Lung microvascular endothelial cell (primary cell): ENCODE data around the gene PSRC1. TPM values are rescaled to one million over a fixed set of nuclear protein-coding genes. Genes with fewer than 3 reads are reported as not detected.
"Not testable (repeated sequence)": the region's sequence is repeated elsewhere in the genome, so short reads cannot be mapped to it uniquely, and the experiment has no call there.

Source experiments
- DNase-seq, 2 donors: peaks; one replicate each; pipeline versions ENCODE4 v3.0.0 to v3.0.0-alpha.2; 2010; ENCODE audit warnings: low read depth in 2 of 2
- total RNA-seq: library from RNA; depleted of rRNA; stranded (reverse); fragments of >200 nt; gene quantifications from 2 replicates; pipeline ENCODE4 v1.2.1, GENCODE V29; 2014

The PSRC1 gene
- total RNA-seq, 1 donor from 2014 or later: 0.79 TPM

DNA sequence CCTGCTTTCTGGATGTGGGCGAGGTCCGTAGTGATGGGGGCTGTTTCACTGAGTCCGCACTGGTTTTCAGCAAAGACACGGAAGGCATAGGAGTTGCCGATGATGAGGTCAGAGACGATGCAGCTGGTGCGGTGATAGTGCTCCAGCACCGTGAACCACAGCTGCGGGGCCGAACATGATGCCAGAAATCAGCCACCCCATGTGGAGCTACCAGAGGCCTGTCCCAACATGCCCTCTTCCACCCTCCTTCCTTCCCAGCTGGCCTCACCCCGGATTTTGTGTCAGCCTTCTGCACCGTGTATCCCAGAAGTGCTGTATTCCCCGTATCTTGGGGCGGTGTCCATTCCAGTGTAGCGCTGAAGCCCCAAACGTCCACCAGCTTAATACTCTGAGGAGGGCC lies 13.8 kb upstream of the PSRC1 start:
- no peak for DNase-seq

DNA sequence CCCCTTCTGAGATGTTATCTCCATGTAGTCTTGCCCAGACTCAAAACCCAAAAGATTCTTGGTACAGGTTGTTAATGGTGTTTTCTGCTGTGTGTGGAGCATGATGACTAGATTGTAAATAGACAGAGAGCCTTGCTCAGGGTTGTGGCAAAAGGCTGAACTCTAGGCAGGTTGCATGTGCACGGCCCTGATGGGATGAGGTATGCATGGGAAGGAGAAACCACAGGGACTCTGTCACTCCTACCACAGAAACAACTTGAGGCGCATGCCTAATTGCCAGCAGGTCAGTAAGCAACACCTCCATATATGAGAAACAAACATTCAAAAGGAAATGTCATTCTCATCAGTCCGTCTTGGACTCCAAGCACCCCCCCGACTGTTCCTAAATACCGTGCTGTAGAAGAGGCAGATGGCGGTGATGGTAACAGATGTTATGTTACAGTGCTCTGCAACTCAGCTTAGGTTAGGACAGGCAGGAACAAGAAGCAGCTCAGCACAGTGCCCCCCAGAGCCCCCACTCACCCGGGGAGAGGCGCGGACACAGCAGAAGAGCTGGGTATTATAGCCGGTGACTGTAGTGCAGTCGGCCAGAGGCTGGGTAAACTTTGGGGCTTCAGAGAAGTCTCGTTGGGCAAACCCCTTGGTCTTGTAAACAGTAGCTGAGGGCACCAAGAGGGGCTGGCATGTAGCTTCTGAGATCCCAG lies 12.9 kb upstream of the PSRC1 start:
- DNase-seq: no peak

DNA sequence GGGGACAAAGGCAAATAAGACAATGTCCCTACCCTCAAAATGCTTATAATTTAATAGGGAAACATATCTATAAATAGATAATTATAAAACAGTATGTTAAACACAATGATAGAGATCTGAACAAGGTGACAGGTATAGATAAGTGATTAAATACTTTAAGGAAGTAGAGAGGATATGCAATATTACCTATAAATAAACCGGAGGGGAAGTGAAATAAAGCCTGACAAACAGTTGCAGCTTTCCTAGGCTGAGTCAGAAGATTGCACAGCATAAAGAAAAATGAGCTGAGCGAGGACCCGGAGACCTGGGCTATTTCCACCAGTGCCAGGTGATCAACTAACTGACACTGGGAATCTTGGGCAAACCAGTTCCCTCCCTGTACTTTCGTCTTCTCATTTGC lies 11.5 kb upstream of the PSRC1 start:
- DNase-seq: peak in 1 of 2 donors; percentile 17

DNA sequence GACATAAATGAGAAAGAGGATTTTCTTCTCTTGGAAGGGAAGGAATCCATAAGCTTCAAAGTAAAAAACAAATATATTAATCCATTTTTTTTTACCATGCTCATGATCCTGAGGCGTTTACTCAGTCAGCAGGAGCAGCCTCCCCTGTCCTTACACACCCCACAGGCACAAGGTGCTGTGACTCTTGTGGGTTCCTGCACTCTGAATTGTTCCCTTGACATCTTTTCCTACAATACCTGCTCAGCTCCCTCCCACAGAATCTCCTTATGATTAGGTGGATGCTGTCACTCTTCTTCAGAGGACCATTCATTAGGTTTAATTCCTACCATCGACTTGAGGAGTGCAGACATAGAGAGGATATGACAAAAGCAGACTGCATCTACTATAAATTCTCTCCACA lies 10.1 kb upstream of the PSRC1 start:
- no peak for DNase-seq

DNA sequence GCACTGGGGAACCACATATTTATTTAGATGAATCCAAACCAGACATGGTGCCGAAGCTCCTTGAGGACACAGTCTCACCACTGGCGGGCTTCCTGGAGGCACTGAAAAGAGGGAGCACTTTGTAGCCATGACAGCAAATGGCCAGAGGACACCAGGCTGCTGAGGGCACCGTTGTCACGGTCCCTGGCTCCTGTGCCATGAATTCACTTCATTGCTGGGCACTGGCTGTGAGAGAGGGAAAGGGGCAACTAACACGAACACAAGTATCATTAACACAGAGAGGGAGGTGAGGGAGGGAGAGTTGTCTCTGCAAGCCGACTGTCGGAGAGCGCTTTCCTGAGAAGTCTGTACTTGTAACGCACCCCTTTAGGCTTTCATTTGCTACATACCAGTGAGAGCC lies 9.4 kb upstream of the PSRC1 start:
- no peak for DNase-seq

DNA sequence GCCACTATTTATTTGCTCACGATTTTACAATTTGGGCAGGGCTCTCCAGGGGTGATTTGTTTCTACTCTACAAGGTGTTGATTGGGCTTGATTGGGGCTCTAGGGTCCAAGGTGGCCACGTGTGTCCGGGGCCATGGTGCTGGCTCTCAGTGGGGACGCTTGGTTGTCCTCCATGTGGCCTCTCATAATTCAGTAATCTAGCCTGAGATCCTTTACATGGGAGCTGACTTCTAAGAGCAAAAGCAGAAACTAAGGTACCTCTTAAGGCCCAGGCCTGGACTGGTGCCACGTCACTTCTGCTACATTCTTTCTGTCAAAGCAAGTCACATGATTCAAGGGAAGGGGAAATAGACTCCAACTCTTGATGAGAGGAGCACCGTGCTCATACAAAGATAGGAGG lies 8.1 kb upstream of the PSRC1 start:
- DNase-seq: no peak

DNA sequence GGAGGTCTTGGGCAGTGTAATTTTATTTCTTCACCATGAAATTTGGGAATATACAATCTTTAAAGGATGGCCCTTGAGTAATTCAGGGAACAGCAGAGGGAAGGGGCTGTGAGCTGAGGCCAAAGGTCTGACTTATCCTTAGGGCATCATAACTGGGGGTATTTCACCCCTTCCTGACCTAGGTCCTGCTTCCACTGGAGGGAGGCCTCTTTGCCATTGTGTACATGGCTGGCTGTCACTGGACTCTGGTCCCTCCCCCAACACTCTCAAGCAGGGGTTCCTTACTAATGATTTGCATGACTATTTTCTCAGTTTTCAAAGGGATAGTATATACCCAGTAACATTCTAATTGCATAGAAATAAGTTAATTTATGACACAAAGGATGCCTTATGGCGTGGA lies 7.2 kb upstream of the PSRC1 start:
- DNase-seq: no peak

DNA sequence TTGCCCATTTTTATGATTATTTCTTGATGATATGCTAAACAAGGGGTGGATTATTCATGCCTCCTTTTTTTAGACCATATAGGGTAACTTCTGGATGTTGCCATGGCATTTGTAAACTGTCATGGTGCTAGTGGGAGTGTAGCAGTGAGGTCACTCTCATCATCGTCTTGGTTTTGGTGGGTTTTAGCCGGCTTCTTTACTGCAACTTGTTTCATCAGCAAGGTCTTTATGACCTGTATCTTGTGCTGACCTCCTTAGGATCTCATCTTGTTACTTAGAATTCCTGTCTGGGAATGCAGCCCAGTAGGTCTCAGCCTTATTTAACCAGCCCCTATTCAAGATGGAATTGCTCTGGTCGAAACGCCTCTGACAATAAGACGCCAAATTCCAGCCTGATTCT lies 3.8 kb upstream of the PSRC1 start:
- DNase-seq: not testable (repeated sequence)

DNA sequence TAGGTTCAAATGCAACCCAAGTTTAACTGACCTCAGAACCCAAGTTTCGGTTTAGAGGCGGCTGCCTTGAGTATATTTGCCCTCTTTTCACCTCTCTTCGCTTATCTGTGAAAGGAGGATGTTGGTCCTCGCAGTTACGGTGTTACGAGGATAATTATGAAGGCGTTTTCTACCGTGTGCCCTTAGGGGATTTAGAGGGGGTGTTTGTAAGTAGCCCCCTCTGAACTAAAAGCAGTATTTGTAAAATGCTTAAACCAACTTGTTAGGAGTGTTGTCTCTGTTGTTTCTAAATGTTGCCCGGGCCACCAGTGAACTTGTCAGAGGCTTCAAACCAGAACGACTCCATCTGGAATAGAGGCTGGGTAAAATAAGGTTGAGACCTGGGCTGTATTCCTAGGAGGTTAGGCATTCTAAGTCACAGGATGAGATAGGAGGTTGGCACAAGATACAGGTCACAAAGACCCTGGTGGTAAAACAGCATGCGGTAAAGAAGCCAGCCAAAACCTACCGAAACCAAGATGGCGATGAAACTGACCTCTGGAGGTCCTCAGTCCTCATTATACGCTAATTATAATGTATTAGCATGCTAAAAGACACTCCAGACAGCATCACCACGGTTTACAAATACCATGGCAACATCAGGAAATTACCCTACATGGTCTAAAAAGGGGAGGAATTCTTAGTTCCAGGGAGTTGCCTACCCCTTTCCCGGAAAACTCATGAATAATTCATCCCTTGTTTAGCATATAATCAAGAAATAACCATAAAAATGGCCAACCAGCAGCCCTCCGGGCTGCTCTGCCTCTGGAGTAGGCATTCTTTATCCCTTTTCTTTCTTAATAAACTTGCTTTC lies 1.0 kb upstream of the PSRC1 start:
- no peak for DNase-seq

DNA sequence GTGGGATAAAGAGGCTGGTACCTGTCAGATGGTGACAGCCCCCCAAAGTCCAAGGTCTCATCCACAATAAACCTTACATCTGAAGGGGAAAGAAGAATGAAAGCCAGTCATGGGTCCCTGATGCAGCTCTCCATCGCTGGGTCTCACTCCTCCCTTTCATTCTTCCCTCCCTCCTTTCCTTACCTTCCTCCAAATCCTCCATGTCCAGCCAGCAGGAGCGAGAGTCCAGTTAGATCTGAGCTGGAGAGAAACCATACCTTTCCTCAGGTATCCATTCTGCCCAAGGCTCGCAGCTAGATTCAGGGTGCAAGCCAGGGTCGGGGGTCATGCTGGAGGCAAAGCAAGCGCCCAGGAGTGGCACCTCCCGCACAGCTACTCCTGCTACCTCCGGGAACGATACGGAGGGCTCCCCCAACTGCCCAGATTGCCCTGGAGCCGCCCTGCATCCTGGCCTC lies 421 bp downstream of the PSRC1 start:
- no peak for DNase-seq

DNA sequence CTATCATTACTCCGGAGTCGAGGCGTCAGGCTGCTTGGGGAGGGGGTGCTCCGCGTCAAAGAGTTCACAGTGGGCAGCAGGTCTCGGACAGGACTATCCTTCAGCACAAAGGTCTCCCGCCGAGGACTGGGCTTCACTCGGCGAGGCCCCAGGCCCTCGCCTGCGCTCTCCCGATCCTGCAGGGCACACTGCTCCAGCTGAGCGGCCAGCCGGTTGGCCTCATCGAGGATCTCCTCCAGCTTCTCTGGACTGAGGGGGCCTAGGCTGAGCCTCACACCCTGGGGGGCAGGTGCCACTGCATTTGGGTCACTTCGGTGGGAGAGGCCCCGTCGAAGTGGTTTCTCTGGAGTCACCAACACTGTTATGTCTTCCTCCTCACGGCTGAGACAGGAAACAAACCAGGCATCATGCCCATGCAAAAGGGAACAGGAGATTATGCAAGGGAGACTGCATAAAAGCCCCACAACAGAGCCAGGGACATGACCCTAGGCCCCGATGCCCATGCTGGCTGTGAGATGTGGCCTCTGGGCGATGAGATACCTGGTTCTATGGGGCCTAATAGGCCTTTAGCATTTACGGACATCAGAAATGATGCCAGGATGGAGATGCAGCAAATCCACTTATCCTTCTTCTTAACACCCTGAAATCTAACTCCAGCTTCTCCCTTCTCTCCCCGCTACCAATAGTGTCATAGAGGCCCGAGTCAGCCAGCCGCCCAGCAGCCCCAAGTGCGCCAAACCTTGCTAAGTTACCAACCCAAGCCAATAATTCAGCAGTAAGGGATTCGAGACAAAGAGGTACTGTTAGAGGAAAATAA lies 1.1 kb downstream of the PSRC1 start:
- no peak for DNase-seq

DNA sequence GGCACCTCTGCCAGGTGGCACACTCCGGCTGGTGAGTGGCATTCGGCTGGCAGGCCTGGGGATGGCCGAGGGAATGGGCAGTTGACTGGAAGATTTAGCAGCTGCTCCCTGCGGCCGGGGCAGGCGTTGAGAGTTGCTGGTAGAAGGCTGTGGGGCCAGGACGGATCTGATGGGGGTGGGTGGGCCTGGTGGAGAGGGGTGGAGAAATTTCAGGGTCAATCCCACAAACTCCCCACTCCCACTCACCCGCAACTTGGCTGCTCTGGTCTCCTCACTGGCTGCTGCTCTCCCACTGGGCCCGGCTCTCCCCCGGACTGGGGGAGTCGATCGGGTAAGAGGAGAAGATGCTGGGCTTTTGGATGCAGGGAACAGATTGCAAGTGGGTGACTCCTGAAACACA lies 2.1 kb downstream of the PSRC1 start:
- DNase-seq: no peak

DNA sequence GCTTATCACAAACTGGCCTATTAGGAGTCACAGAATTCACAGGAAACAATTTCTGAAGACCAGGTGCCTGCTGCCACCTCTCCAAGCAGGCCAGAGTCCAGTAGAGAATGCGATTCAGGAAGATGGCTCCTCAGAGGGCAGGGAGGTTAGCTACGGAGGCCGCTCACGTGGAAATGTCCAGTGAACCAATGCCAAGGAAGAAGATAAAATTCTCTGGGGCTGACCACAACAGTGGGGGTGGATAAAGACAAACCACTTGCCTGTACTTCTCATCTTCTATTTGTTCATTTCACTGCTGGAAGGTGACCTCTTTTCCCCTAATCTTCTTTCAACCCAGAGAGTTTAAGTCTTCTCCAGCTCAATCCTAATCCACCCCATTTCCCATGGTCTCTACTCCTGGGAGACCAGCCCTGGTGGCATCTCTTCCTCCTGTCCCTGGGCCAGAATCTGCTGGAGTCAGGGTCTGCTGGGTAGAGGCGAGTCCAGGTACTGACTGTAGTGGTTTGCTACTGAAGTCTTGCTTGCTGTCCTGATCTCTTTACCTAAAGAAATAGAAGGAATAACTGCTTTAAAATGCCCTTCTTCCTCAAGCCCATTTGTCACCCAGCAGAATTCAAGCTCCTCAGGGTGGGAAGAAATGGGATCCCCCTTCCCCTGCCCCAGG lies 3.2 kb downstream of the PSRC1 start:
- DNase-seq: no peak

DNA sequence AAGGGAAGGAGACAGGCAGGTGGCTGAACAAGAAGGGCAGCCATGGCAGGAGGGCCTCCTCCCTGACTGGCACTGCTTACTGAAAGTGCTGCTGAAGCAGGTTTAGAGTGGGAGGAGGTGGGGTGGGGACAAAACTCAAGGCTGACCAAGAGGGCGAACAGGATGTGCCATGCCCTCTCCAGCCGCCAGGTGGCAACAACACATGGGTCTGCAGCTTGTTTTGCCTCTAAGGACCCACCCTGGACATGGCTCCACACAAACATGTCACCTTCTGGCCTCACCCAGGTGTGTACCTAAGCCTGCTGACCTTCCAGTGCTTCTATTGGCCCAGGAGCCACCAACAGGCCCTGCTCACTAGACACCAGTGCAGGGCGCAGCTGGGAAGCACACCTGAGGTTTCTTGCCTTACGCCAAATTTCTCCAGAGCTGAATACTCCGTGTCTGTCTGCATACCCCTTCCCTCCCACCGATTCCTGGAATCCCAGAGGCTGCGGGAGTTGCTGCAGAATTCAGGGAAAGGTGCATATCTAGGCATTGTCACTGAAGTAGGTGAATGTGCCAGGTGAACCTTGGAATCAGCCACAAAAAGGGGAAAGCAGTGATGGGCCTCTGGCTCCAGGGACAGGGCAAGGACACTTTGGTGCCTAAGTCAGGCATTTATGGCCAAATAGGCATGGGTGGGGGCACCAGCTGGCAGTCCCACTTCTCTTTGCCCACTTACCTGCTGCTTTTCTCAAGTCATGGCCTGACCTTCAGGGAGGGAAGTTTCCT lies 5.3 kb downstream of the PSRC1 start:
- peak; percentile 73 for DNase-seq

DNA sequence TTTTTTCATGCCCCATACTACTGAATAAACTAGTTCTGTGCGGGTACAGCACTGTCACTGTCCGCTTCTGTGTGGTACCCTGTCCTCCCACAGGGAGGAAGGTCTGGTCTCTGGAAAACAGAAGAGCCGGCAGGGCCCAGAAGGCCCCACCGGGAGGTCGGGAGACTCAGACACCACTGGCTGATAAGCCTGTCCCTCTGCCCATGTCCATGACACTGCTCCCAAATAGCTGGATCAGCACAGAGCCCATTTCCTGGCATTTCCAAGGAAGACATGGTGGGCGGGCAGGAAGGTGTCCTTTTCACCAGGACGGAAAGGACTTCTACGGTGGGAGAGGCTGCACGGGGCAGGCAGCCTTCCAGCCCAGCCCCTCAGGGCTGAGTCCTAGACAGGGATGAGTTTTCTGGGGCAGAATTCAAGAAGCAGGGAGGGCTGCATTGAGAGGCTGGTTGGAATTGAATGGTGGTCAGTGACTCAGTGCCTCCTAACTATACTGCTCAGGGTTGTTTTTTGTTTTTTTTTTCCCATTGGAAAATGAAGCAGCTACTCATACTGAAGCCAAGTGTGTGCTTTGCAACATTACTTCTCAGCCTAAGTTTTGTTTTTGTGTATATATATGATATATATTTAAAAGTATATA lies 7.1 kb downstream of the PSRC1 start:
- no peak for DNase-seq

DNA sequence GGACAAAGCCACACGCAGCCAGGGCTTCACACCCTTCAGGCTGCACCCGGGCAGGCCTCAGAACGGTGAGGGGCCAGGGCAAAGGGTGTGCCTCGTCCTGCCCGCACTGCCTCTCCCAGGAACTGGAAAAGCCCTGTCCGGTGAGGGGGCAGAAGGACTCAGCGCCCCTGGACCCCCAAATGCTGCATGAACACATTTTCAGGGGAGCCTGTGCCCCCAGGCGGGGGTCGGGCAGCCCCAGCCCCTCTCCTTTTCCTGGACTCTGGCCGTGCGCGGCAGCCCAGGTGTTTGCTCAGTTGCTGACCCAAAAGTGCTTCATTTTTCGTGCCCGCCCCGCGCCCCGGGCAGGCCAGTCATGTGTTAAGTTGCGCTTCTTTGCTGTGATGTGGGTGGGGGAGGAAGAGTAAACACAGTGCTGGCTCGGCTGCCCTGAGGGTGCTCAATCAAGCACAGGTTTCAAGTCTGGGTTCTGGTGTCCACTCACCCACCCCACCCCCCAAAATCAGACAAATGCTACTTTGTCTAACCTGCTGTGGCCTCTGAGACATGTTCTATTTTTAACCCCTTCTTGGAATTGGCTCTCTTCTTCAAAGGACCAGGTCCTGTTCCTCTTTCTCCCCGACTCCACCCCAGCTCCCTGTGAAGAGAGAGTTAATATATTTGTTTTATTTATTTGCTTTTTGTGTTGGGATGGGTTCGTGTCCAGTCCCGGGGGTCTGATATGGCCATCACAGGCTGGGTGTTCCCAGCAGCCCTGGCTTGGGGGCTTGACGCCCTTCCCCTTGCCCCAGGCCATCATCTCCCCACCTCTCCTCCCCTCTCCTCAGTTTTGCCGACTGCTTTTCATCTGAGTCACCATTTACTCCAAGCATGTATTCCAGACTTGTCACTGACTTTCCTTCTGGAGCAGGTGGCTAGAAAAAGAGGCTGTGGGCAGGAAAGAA lies 8.1 kb downstream of the PSRC1 start:
- DNase-seq: no peak

DNA sequence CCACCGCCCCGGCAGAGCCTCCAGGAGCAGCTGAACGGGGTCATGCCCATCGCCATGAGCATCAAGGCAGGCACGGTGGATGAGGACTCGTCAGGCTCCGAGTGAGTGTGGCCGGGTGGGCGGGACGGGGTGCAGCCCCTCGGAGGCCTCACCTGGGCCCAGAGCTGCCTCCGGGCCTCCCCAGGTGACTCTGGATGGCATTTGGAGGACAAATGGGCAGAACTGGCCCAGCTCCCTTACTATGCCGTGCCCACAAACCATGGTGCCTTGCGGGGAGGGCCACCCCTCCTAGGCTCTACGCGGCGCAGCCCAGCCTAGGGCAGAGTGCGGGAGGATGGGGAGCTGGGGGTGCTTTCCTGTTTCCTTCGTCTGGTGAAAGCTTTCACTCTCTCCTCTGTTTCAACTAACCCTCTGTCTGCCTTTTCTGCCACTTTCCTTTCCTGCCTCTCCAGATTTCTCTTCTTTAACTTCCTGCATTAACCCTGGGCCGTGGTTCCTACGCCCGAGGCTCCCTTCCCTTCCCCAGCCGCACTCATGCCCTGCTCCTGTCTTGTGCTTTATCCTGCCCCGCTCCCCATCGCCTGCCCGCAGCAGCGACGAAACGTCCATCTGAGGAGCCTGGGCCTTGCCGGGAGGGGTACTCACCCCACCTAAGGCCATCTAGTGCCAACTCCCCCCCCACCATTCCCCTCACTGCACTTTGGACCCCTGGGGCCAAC lies 9.2 kb downstream of the PSRC1 start:
- no peak for DNase-seq

DNA sequence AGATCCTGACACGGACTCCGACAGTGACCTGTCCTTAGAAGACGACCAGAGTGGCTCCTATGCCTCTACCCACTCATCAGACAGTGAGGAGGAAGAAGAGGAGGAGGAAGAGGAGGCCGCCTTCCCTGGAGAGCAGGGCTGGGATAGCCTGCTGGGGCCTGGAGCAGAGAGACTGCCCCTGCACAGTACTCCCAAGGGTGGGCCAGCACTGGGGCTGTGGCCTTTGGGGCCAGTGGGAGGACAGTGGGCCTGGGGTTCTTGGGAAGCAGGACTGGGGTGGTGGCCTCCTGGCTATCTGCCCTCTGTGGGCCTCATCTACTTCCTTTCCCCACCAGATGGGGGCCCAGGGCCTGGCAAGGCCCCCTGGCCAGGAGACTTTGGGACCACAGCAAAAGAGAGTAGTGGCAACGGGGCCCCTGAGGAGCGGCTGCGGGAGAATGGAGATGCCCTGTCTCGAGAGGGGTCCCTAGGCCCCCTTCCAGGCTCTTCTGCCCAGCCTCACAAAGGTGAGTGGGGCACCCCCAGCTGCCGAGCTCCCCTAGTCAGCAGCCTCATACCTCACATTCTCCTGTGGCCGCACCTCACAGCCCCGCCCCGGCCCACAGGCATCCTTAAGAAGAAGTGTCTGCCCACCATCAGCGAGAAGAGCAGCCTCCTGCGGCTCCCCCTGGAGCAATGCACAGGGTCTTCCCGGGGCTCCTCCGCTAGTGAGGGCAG lies 10.0 kb downstream of the PSRC1 start:
- DNase-seq: no peak
